ENCODE results near the gene DDX43.
"Not testable (repeated sequence)": the region's sequence is repeated elsewhere in the genome, so short reads cannot be mapped to it uniquely, and the experiment has no call there.

The DDX43 gene

GRCh38 chr6:73418081-73418741 is 23.6 kb downstream of the DDX43 start:
- H3K27ac Mint-ChIP-seq, result no peak overlapping the region

GRCh38 chr6:73421534-73421933 is 26.9 kb downstream of the DDX43 start:
- Mint-ChIP-seq H3K4me3 (no peak overlapping the region), H3K27ac (no peak overlapping the region), H3K9me3 (ENCODE audit: low read depth) (no peaks in the 10 kb centered on the region), H3K4me1 (ENCODE audit: low read depth) (peaks cover 22% of the 10 kb centered on the region), H3K27me3 (no peaks in the 10 kb centered on the region), H3K36me3 (peaks cover 9% of the 10 kb centered on the region)

More at GRCh38 chr6:73418081-73418741, 23.6 kb downstream of the DDX43 start:
- Mint-ChIP-seq H3K4me3 (no peak overlapping the region), H3K36me3 (peaks cover 12% of the 10 kb centered on the region), H3K4me1 (ENCODE audit: low read depth) (peaks cover 19% of the 10 kb centered on the region), H3K9me3 (ENCODE audit: low read depth) (no peaks in the 10 kb centered on the region), H3K27me3 (no peaks in the 10 kb centered on the region)

- H3K9me3 Mint-ChIP-seq (ENCODE audit: low read depth), result no peaks in the 10 kb centered on the region
- no peaks in the 10 kb centered on the region for H3K4me1 Mint-ChIP-seq (ENCODE audit: low read depth)
- peaks cover 9% of the 10 kb centered on the region for H3K36me3 Mint-ChIP-seq
- no peaks in the 10 kb centered on the region for H3K27me3 Mint-ChIP-seq
- no peak overlapping the region for H3K4me3 Mint-ChIP-seq
- no peak overlapping the region for H3K27ac Mint-ChIP-seq
These were observed 40.6 kb downstream of the DDX43 start for GRCh38 chr6:73435236-73435635.

- H3K27me3 Mint-ChIP-seq, result no peaks in the 10 kb centered on the region
- H3K27ac Mint-ChIP-seq, result no peak overlapping the region
- peaks cover 7% of the 10 kb centered on the region for H3K4me1 Mint-ChIP-seq (ENCODE audit: low read depth)
- H3K4me3 Mint-ChIP-seq, result no peak overlapping the region
- H3K9me3 Mint-ChIP-seq (ENCODE audit: low read depth), result no peaks in the 10 kb centered on the region
- H3K36me3 Mint-ChIP-seq, result peaks cover 22% of the 10 kb centered on the region
These were observed 48.9 kb downstream of the DDX43 start for GRCh38 chr6:73443555-73443954.

GRCh38 chr6:73451223-73452106 is 56.8 kb downstream of the DDX43 start:
- Mint-ChIP-seq H3K27me3 (no peaks in the 10 kb centered on the region), H3K36me3 (peaks cover 2% of the 10 kb centered on the region), H3K27ac (peak overlapping the region; percentile 87), H3K4me3 (peak overlapping the region; percentile 94), H3K9me3 (ENCODE audit: low read depth) (no peaks in the 10 kb centered on the region), H3K4me1 (ENCODE audit: low read depth) (peaks cover 24% of the 10 kb centered on the region)

- Mint-ChIP-seq H3K4me1 (ENCODE audit: low read depth) (peaks cover 24% of the 10 kb centered on the region), H3K9me3 (ENCODE audit: low read depth) (no peaks in the 10 kb centered on the region), H3K4me3 (peak within 1 kb of the TSS; percentile 94), H3K36me3 (peaks cover 2% of the 10 kb centered on the region), H3K27ac (peak within 1 kb of the TSS; percentile 87), H3K27me3 (no peaks in the 10 kb centered on the region)
These were observed 57.5 kb downstream of the DDX43 start, which contains the start of gene CGAS for GRCh38 chr6:73452107-73452461. CGAS (minus strand) TSS chr6:73452297; CDS start chr6:73452181, 116 bp downstream.

GRCh38 chr6:73455865-73456629 is 61.4 kb downstream of the DDX43 start:
- no peaks in the 10 kb centered on the region for H3K36me3 Mint-ChIP-seq
- no peak overlapping the region for H3K27ac Mint-ChIP-seq
- peaks cover 16% of the 10 kb centered on the region for H3K4me1 Mint-ChIP-seq (ENCODE audit: low read depth)
- no peaks in the 10 kb centered on the region for H3K9me3 Mint-ChIP-seq (ENCODE audit: low read depth)
- H3K27me3 Mint-ChIP-seq, result no peaks in the 10 kb centered on the region
- H3K4me3 Mint-ChIP-seq, result no peak overlapping the region

- not testable (repeated sequence) for H3K9me3 Mint-ChIP-seq (ENCODE audit: low read depth); H3K27me3 Mint-ChIP-seq; H3K36me3 Mint-ChIP-seq; H3K4me3 Mint-ChIP-seq
- Mint-ChIP-seq H3K4me1 (ENCODE audit: low read depth) (peaks cover 33% of the 10 kb centered on the region), H3K27ac (peak overlapping the region; percentile 43)
These were observed 64.8 kb downstream of the DDX43 start for GRCh38 chr6:73459474-73459873.

- Mint-ChIP-seq H3K4me1 (ENCODE audit: low read depth) (peaks cover 32% of the 10 kb centered on the region), H3K4me3 (peak overlapping the region; percentile 73), H3K27me3 (no peaks in the 10 kb centered on the region), H3K27ac (peak overlapping the region; percentile 78), H3K36me3 (no peaks in the 10 kb centered on the region), H3K9me3 (ENCODE audit: low read depth) (no peaks in the 10 kb centered on the region)
These were observed 65.4 kb downstream of the DDX43 start for GRCh38 chr6:73460056-73460455.

GRCh38 chr6:73461537-73462350 is 67.1 kb downstream of the DDX43 start, which contains the start of gene MTO1:
MTO1 (plus strand) TSS chr6:73461737; CDS start chr6:73461855, 118 bp downstream.
- Mint-ChIP-seq H3K9me3 (ENCODE audit: low read depth) (no peaks in the 10 kb centered on the region), H3K27ac (peak within 1 kb of the TSS; percentile 99), H3K4me1 (ENCODE audit: low read depth) (peaks cover 31% of the 10 kb centered on the region), H3K36me3 (no peaks in the 10 kb centered on the region), H3K4me3 (peak within 1 kb of the TSS; percentile 99), H3K27me3 (no peaks in the 10 kb centered on the region)
